OCI-LY7 (cell line): Measurements from ENCODE around the gene TMEM200B. TPM values are rescaled to one million over a fixed set of nuclear protein-coding genes. Genes with fewer than 3 reads are reported as not detected.

Source experiments
- BruUV-seq: library from RNA; stranded (reverse); fragments of 400-500 nt; replicated peaks from 2 replicates; lab custom pipeline; 2021; lab: Mats Ljungman, UMichigan
- CTCF ChIA-PET: fragments of 300-600 bp; sonication (Branson Sonifier 250); formaldehyde crosslinking; loops from one replicate; lab custom pipeline; 2022; ENCODE audit warnings: antibody characterized with exemption; ENCODE audit not compliant: unreplicated experiment; lab: Charles Lee
- POLR2A ChIA-PET: fragments of 300-600 bp; sonication (Branson Sonifier 250); formaldehyde crosslinking; loops from one replicate; lab custom pipeline; 2022; ENCODE audit warnings: antibody characterized with exemption; lab: Charles Lee
- DNase-seq: peaks from one replicate; pipeline ENCODE4 v3.0.0-alpha.2; 2015; ENCODE audit warnings: low spot score
- H2AFZ ChIP-seq: fragments of 200-600 bp; sonication (generic), shearing (Covaris generic); 2 replicates; pipeline ENCODE4 v1.6.1; 2014; ENCODE audit warnings: mild to moderate bottlenecking, antibody characterized with exemption, low read length, moderate library complexity
- H3K27ac ChIP-seq: fragments of 200-600 bp; sonication (generic); 2 replicates; pipeline ENCODE4 v1.5.1; 2014; ENCODE audit warnings: mixed run types, low read depth, mild to moderate bottlenecking, moderate library complexity, low read length, inconsistent platforms; ENCODE audit not compliant: poor library complexity, severe bottlenecking
- H3K36me3 ChIP-seq: fragments of 200-600 bp; sonication (generic); 2 replicates; pipeline ENCODE4 v1.6.1; 2014; ENCODE audit warnings: mild to moderate bottlenecking, antibody characterized with exemption, low read length, moderate library complexity, mixed read lengths; ENCODE audit not compliant: insufficient read depth
- H3K4me1 ChIP-seq: fragments of 200-600 bp; sonication (generic); 2 replicates; pipeline ENCODE4 v1.5.1; 2014; ENCODE audit warnings: mild to moderate bottlenecking, low read length; ENCODE audit not compliant: insufficient read depth, poor library complexity, severe bottlenecking
- H3K4me2 ChIP-seq: fragments of 200-600 bp; sonication (generic); 2 replicates; pipeline ENCODE4 v1.6.1; 2014; ENCODE audit warnings: mild to moderate bottlenecking, low read length
- H3K4me3 ChIP-seq: fragments of 200-600 bp; sonication (generic); 2 replicates; pipeline ENCODE4 v1.5.1; 2014; ENCODE audit warnings: mild to moderate bottlenecking, low read depth, low read length; ENCODE audit not compliant: poor library complexity, severe bottlenecking
- H3K79me2 ChIP-seq: fragments of 200-600 bp; sonication (generic); 2 replicates; pipeline ENCODE4 v1.6.1; 2016; ENCODE audit warnings: low read depth, mild to moderate bottlenecking, low read length, moderate library complexity, mixed read lengths; ENCODE audit not compliant: insufficient read depth
- H3K9me2 ChIP-seq: fragments of 200-600 bp; sonication (generic); 2 replicates; pipeline ENCODE4 v1.6.1; 2016; ENCODE audit warnings: mild to moderate bottlenecking, low read length, mixed read lengths; ENCODE audit not compliant: insufficient read depth
- H3K9me3 ChIP-seq: fragments of 200-600 bp; sonication (generic); 2 replicates; pipeline ENCODE4 v1.6.1; 2014; ENCODE audit warnings: mild to moderate bottlenecking, mixed run types, low read length, mixed read lengths
- H4K20me1 ChIP-seq: fragments of 200-600 bp; sonication (generic); 2 replicates; pipeline ENCODE4 v1.6.1; 2014; ENCODE audit warnings: mild to moderate bottlenecking, antibody characterized with exemption, low read length, moderate library complexity, mixed read lengths; ENCODE audit not compliant: insufficient read depth
- CTCF ChIP-seq: fragments of 200-600 bp; sonication (generic); conservative IDR thresholded peaks from 2 replicates; pipeline ENCODE4 v1.5.1; 2014; ENCODE audit warnings: mild to moderate bottlenecking, antibody characterized with exemption, low read length, moderate library complexity, mixed read lengths
- EZH2phosphoT487 ChIP-seq: fragments of 200-600 bp; sonication (generic); IDR thresholded peaks from 2 replicates; pipeline ENCODE4 v1.6.1; 2018; ENCODE audit warnings: low read depth, borderline replicate concordance, mild to moderate bottlenecking, mixed run types, antibody characterized with exemption, low read length, moderate library complexity, mixed read lengths
- intact Hi-C: fragments of 100-400 bp; cut with micrococcal nuclease; formaldehyde crosslinking; loops from one replicate; pipeline ENCODE4 v1.10.0; 2022; ENCODE audit not compliant: unreplicated experiment
- total RNA-seq, 2 experiments: library from RNA; depleted of rRNA in 1 of 2; stranded (reverse); fragments of >200 nt in 1 of 2; shearing (Covaris generic) in 1 of 2; gene quantifications; 2 replicates each; pipeline ENCODE4 v1.2.3, GENCODE V29; 2014 to 2022

Gene TMEM200B
- total RNA-seq, 2 experiments from 2014 or later: not detected

- intact Hi-C loops: no loop called here
- H3K4me2 ChIP-seq: no peak overlapping the region
- no peaks in the 10 kb centered on the region for H3K79me2 ChIP-seq
- H3K4me3 ChIP-seq: no peak overlapping the region
- no peaks in the 10 kb centered on the region for H3K4me1 ChIP-seq
- TF ChIP-seq EZH2phosphoT487 (no peak), CTCF (no peak)
- H2AFZ ChIP-seq: no peak overlapping the region
- H3K9me3 ChIP-seq: no peaks in the 10 kb centered on the region
- POLR2A ChIA-PET: interaction anchor here (0.7 kb wide), 1 partner anchor 292 kb away, joined by 3 read pairs; no protein-coding TSS in a partner anchor
- CTCF ChIA-PET: no interaction called here
- no peaks in the 10 kb centered on the region for H4K20me1 ChIP-seq
- no peak overlapping the region for H3K27ac ChIP-seq
- no peaks in the 10 kb centered on the region for H3K36me3 ChIP-seq
- no peaks in the 10 kb centered on the region for H3K9me2 ChIP-seq
- no peak for DNase-seq
- no TSS peak for BruUV-seq
Measured at GRCh38 chr1:29125788-29126187, 2.1 kb upstream of the TMEM200B start.

- no peak overlapping the region for H2AFZ ChIP-seq
- BruUV-seq: no TSS peak
Measured at GRCh38 chr1:29125237-29125641, 1.5 kb upstream of the TMEM200B start.

More at GRCh38 chr1:29125237-29125641, 1.5 kb upstream of the TMEM200B start:
- Histone ChIP-seq H3K4me3 (no peak overlapping the region), H3K4me2 (no peak overlapping the region), H4K20me1 (no peaks in the 10 kb centered on the region), H3K79me2 (no peaks in the 10 kb centered on the region), H3K27ac (no peak overlapping the region), H3K9me2 (no peaks in the 10 kb centered on the region), H3K36me3 (no peaks in the 10 kb centered on the region), H3K4me1 (no peaks in the 10 kb centered on the region), H3K9me3 (no peaks in the 10 kb centered on the region)
- intact Hi-C loops: no loop called here
- no peak for TF ChIP-seq CTCF
- TF ChIP-seq EZH2phosphoT487: no peak
- POLR2A ChIA-PET: interaction anchor here (0.7 kb wide), 1 partner anchor 292 kb away, joined by 3 read pairs; no protein-coding TSS in a partner anchor
- CTCF ChIA-PET: no interaction called here
- DNase-seq: no peak
